DND-41 (cell line): ENCODE results near the gene INTU.

ENCODE experiments used
- EZH2 ChIP-seq: IDR thresholded peaks from 3 replicates; pipeline ENCODE4 v1.6.1; 2012; ENCODE audit warnings: borderline replicate concordance, low read depth, mild to moderate bottlenecking, moderate library complexity, low read length, inconsistent platforms; ENCODE audit not compliant: severe bottlenecking
- TF ChIP-seq, protein P1 (sequence below): IDR thresholded peaks from 2 replicates; pipeline ENCODE4 v1.5.1; 2012; ENCODE audit warnings: borderline replicate concordance, low read length, moderate library complexity, mild to moderate bottlenecking; ENCODE audit not compliant: poor library complexity, severe bottlenecking; ENCODE audit errors: extremely low read depth

- TF ChIP-seq, protein P1, sequence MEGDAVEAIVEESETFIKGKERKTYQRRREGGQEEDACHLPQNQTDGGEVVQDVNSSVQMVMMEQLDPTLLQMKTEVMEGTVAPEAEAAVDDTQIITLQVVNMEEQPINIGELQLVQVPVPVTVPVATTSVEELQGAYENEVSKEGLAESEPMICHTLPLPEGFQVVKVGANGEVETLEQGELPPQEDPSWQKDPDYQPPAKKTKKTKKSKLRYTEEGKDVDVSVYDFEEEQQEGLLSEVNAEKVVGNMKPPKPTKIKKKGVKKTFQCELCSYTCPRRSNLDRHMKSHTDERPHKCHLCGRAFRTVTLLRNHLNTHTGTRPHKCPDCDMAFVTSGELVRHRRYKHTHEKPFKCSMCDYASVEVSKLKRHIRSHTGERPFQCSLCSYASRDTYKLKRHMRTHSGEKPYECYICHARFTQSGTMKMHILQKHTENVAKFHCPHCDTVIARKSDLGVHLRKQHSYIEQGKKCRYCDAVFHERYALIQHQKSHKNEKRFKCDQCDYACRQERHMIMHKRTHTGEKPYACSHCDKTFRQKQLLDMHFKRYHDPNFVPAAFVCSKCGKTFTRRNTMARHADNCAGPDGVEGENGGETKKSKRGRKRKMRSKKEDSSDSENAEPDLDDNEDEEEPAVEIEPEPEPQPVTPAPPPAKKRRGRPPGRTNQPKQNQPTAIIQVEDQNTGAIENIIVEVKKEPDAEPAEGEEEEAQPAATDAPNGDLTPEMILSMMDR: no peak
- no peak for TF ChIP-seq EZH2
These were observed 127.1 kb downstream of the INTU start for GRCh38 chr4:127759893-127760292.
